Ishikawa (cell line): ENCODE results near the gene CNTN4.

ENCODE experiments used
- CREB1 ChIP-seq: IDR thresholded peaks from 2 replicates; pipeline ENCODE4 v1.6.1; 2012; ENCODE audit warnings: low read depth
- EP300 ChIP-seq: IDR thresholded peaks from 2 replicates; pipeline ENCODE4 v1.6.1; 2012; ENCODE audit warnings: borderline replicate concordance
- MAX ChIP-seq: IDR thresholded peaks from 2 replicates; pipeline ENCODE4 v1.6.1; 2012
- NFIC ChIP-seq: IDR thresholded peaks from 2 replicates; pipeline ENCODE4 v1.6.1; 2012
- RAD21 ChIP-seq: IDR thresholded peaks from 2 replicates; pipeline ENCODE4 v1.6.1; 2012; ENCODE audit warnings: low read depth
- REST ChIP-seq: IDR thresholded peaks from 2 replicates; pipeline ENCODE4 v1.6.1; 2012; ENCODE audit warnings: low read depth, mild to moderate bottlenecking
- TAF1 ChIP-seq: IDR thresholded peaks from 2 replicates; pipeline ENCODE4 v1.6.1; 2012; ENCODE audit warnings: low read depth, mild to moderate bottlenecking
- TCF12 ChIP-seq: IDR thresholded peaks from 2 replicates; pipeline ENCODE4 v1.6.1; 2012; ENCODE audit warnings: low read depth
- YY1 ChIP-seq: IDR thresholded peaks from 2 replicates; pipeline ENCODE4 v1.6.1; 2012; ENCODE audit warnings: low read depth
- ZBTB7A ChIP-seq: IDR thresholded peaks from 2 replicates; pipeline ENCODE4 v1.6.1; 2012; ENCODE audit warnings: low read depth

GRCh38 chr3:2883283-2883682 is 784.6 kb downstream of the CNTN4 start:
- TF ChIP-seq MAX (no peak), YY1 (no peak), RAD21 (no peak), NFIC (no peak), TAF1 (no peak), REST (no peak), EP300 (no peak), CREB1 (no peak), ZBTB7A (no peak), TCF12 (no peak)
